Activated CD4-positive, alpha-beta memory T cell treated with anti-CD3 and anti-CD28 coated beads for 36 hours (primary cell): ENCODE data around the gene SLC2A8. TPM values are rescaled to one million over a fixed set of nuclear protein-coding genes. Genes with fewer than 3 reads are reported as not detected.

Experiments used
- CTCF ChIA-PET: fragments of 350-600 bp; sonication (Branson Sonifier 250); formaldehyde crosslinking; loops from one replicate; lab custom pipeline; 2021; ENCODE audit warnings: antibody characterized with exemption, inconsistent platforms; lab: Charles Lee
- POLR2A ChIA-PET: fragments of 350-600 bp; sonication (Branson Sonifier 250); formaldehyde crosslinking; loops from one replicate; lab custom pipeline; 2021; ENCODE audit warnings: antibody characterized with exemption; lab: Charles Lee
- DNase-seq: peaks from one replicate; pipeline ENCODE4 v3.0.0-alpha.2; 2020
- H3K27ac Mint-ChIP-seq: one replicate; pipeline ENCODE4 v1.8.0; 2021; ENCODE audit warnings: mixed read lengths
- H3K27me3 Mint-ChIP-seq: one replicate; pipeline ENCODE4 v1.8.0; 2021; ENCODE audit warnings: mixed read lengths
- H3K36me3 Mint-ChIP-seq: one replicate; pipeline ENCODE4 v1.8.0; 2021; ENCODE audit warnings: mixed read lengths
- H3K4me1 Mint-ChIP-seq: one replicate; pipeline ENCODE4 v1.8.0; 2021; ENCODE audit warnings: low read depth, mixed read lengths
- H3K4me3 Mint-ChIP-seq: one replicate; pipeline ENCODE4 v1.8.0; 2021; ENCODE audit warnings: mild to moderate bottlenecking, mixed read lengths
- H3K9me3 Mint-ChIP-seq: one replicate; pipeline ENCODE4 v1.8.0; 2021; ENCODE audit warnings: mixed read lengths
- intact Hi-C: fragments of 100-400 bp; cut with micrococcal nuclease; formaldehyde crosslinking; loops from one replicate; pipeline ENCODE4 v1.15.1; 2023
- total RNA-seq, 2 experiments: library from RNA; stranded (reverse); gene quantifications; one replicate each; pipeline ENCODE4 v1.2.3, GENCODE V29; 2021

Gene SLC2A8
- total RNA-seq, 2 experiments from 2014 or later, result 3.2 to 4.6 TPM

GRCh38 chr9:127451608-127451857, 54.6 kb downstream of the SLC2A8 start:
- peaks cover 53% of the 10 kb centered on the region for H3K36me3 Mint-ChIP-seq
- peak overlapping the region; percentile 94 for H3K27ac Mint-ChIP-seq
- CTCF ChIA-PET, result interaction anchor here (1.4 kb wide), 2 partner anchors 227 to 283 kb away, joined by 3 to 5 read pairs; partner anchors contain the start of gene TOR2A
- H3K9me3 Mint-ChIP-seq, result no peaks in the 10 kb centered on the region
- POLR2A ChIA-PET, result interaction anchor here (0.6 to 3.5 kb wide), 14 partner anchors 12 to 283 kb away, joined by 3 to 27 read pairs (median 4); partner anchors contain the start of genes PTRH1, SLC2A8, TTC16 and ZNF79
- H3K4me3 Mint-ChIP-seq, result peak overlapping the region; percentile 94
- DNase-seq, result no peak
- peaks cover 35% of the 10 kb centered on the region for H3K4me1 Mint-ChIP-seq
- no peaks in the 10 kb centered on the region for H3K27me3 Mint-ChIP-seq
- intact Hi-C loops, result loop anchor here (1.0 to 10.0 kb wide), 5 partner anchors 27 to 227 kb away; partner anchors contain the start of genes SLC2A8 and ZNF79

DNA sequence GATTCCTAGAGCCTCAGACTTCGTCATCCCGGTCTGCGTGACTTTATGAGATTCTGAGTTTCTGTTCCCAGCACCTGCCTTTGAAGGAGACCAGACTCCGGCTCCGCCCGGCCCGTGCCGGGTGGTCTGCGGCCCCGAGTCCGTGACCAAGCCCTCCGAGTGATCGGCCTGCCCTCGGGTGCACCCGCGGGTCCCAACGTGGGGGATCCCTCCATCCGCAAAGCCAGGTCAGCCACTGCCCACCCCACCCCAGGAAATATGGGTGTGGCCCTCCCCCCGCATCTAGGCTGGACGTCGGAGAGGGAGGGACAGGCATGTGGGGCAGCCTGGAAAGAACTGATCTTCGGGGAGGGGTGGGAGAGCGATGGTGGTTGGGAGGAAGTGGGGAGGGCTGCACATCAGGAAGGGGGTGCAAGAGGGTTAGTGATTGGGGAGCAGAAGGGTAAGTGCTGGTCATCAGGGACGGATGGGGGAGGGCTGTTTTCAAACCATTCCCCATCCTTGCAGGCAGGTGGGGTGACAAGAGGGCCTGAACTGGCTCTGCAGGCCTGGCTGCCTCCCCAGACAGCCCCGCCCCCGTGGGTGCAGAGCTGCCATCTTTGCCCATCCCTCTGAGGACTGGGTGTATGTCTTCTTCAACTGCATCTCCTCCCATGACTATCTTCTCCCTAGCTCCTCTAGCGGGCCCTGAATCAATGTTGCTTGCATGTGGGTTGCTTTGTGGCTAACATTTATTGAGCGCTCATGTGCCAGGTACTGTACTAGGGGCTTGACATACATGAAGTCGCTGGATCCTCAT, 55.1 kb downstream of the SLC2A8 start:
- Mint-ChIP-seq H3K36me3 (peaks cover 50% of the 10 kb centered on the region), H3K4me3 (peak overlapping the region; percentile 94), H3K27ac (peak overlapping the region; percentile 94), H3K27me3 (no peaks in the 10 kb centered on the region), H3K4me1 (peaks cover 32% of the 10 kb centered on the region), H3K9me3 (no peaks in the 10 kb centered on the region)
- DNase-seq, result peak; percentile 71
- intact Hi-C loops, result loop anchor here (1.0 to 10.0 kb wide), 5 partner anchors 28 to 227 kb away; partner anchors contain the start of genes SLC2A8 and ZNF79
- ChIA-PET POLR2A (interaction anchor here (0.6 to 3.5 kb wide), 14 partner anchors 13 to 283 kb away, joined by 3 to 27 read pairs (median 4); partner anchors contain the start of genes PTRH1, SLC2A8, TTC16 and ZNF79), CTCF (interaction anchor here (0.9 to 1.4 kb wide), 3 partner anchors 55 to 283 kb away, joined by 3 to 5 read pairs (median 3); partner anchors contain the start of genes SLC2A8 and TOR2A)

GRCh38 chr9:127452691-127453090, 55.7 kb downstream of the SLC2A8 start:
- ChIA-PET CTCF (interaction anchor here (0.9 kb wide), 1 partner anchor 56 kb away, joined by 3 read pairs; the partner anchor contains the start of gene SLC2A8), POLR2A (interaction anchor here (2.2 to 3.5 kb wide), 2 partner anchors 14 to 64 kb away, joined by 12 to 20 read pairs; no protein-coding TSS in a partner anchor)
- intact Hi-C loops, result loop anchor here (10.0 kb wide), 1 partner anchor 138 kb away; no protein-coding TSS in a partner anchor
- Mint-ChIP-seq H3K4me1 (peaks cover 27% of the 10 kb centered on the region), H3K27ac (no peak overlapping the region), H3K27me3 (no peaks in the 10 kb centered on the region), H3K4me3 (peak overlapping the region; percentile 94), H3K36me3 (peaks cover 48% of the 10 kb centered on the region), H3K9me3 (no peaks in the 10 kb centered on the region)
- no peak for DNase-seq

DNA sequence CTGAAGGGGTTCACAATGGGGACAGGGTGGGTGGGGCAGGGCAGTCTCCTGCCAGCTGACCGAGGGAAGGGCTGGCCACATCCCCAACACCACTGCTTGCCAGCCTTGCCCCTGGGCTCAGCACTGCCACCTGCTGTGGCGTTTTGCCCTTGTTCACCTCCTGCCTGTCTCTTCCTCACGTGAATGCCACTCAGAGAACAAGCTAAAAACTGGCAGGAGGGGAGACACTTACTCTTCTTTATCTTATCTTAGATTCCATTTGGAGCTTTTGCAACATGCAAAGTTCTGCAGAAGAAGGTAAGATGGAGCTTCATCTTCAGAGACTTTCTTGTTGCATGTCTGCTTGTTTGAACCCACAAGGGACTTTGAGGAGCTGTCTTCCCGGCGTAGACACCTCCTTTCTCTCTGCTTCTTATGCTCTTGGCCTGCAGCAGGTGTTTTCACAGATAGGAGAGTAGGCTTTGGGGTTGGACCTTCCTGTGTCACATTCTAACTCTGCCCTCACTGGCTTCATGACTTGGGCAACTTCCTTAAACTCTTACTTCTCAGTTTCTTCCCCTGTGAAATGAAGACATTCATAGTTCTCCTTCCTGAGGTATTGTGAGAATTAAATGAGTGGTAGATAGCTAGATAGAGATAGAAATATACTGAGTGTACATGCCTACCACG, 58.5 kb downstream of the SLC2A8 start:
- H3K27me3 Mint-ChIP-seq, result no peaks in the 10 kb centered on the region
- DNase-seq, result peak; percentile 49
- no peak overlapping the region for H3K27ac Mint-ChIP-seq
- H3K4me3 Mint-ChIP-seq, result no peak overlapping the region
- POLR2A ChIA-PET, result no interaction called here
- H3K36me3 Mint-ChIP-seq, result peaks cover 24% of the 10 kb centered on the region
- CTCF ChIA-PET, result interaction anchor here (0.7 to 1.8 kb wide), 12 partner anchors 11 to 514 kb away, joined by 3 to 14 read pairs (median 6); partner anchors contain the start of genes SLC2A8 and ZNF79
- H3K4me1 Mint-ChIP-seq, result peaks cover 5% of the 10 kb centered on the region
- no peaks in the 10 kb centered on the region for H3K9me3 Mint-ChIP-seq
- intact Hi-C loops, result loop anchor here (10.0 kb wide), 1 partner anchor 141 kb away; no protein-coding TSS in a partner anchor

GRCh38 chr9:127457191-127457878, 60.4 kb downstream of the SLC2A8 start:
- ChIA-PET CTCF (interaction anchor here (0.6 kb wide), 1 partner anchor 152 kb away, joined by 4 read pairs; no protein-coding TSS in a partner anchor), POLR2A (no interaction called here)
- Mint-ChIP-seq H3K4me3 (no peak overlapping the region), H3K36me3 (peaks cover 22% of the 10 kb centered on the region), H3K9me3 (no peaks in the 10 kb centered on the region), H3K4me1 (peaks cover 4% of the 10 kb centered on the region), H3K27me3 (no peaks in the 10 kb centered on the region), H3K27ac (no peak overlapping the region)
- no peak for DNase-seq
- intact Hi-C loops, result loop anchor here (10.0 kb wide), 1 partner anchor 143 kb away; no protein-coding TSS in a partner anchor

Other genes starting within 250 kb of the SLC2A8 start
- 1 to 10 TPM; 3.5 to 3.9 TPM for gene GARNL3, start 132.4 kb upstream of the SLC2A8 start, total RNA-seq
- gene ZNF79, start 27.2 kb downstream of the SLC2A8 start, total RNA-seq, result 1 to 10 TPM; 9.3 to 9.7 TPM
- 1,000 to 10,000 TPM; 2,267 to 2,331 TPM for gene RPL12, start 54.2 kb downstream of the SLC2A8 start, total RNA-seq
- 10 to 100 TPM; 19.7 to 20.9 TPM for gene LRSAM1, start 54.3 kb downstream of the SLC2A8 start, total RNA-seq
- gene STXBP1, start 215.1 kb downstream of the SLC2A8 start, total RNA-seq, result 10 to 100 TPM; 27.3 to 27.8 TPM